Smooth muscle cell (in vitro differentiated cells): Measurements from ENCODE around the gene PINK1. TPM values are rescaled to one million over a fixed set of nuclear protein-coding genes. Genes with fewer than 3 reads are reported as not detected.
A peak's percentile ranks its signal among the peaks of the same experiment; 100 is the strongest.
"Not testable (repeated sequence)": the region's sequence is repeated elsewhere in the genome, so short reads cannot be mapped to it uniquely, and the experiment has no call there.

Experiments
- DNase-seq: peaks from one replicate; lab custom pipeline; 2025; ENCODE audit not compliant: unreplicated experiment; lab: John Stamatoyannopoulos, UW
- H2AFZ ChIP-seq: fragments of 200-600 bp; sonication (generic); 2 replicates; pipeline ENCODE4 v1.6.0; 2016; ENCODE audit warnings: antibody characterized with exemption, low read depth, mild to moderate bottlenecking
- H3F3A ChIP-seq: fragments of 200-600 bp; sonication (generic); 2 replicates; pipeline ENCODE4 v1.6.0; 2017; ENCODE audit warnings: antibody characterized with exemption, low read depth
- H3K27ac ChIP-seq: fragments of 200-600 bp; sonication (generic); 2 replicates; pipeline ENCODE4 v1.5.1; 2016; ENCODE audit warnings: low read depth, mild to moderate bottlenecking
- H3K27me3 ChIP-seq: fragments of 200-600 bp; sonication (generic); 2 replicates; pipeline ENCODE4 v1.6.1; 2016; ENCODE audit warnings: low read depth, mild to moderate bottlenecking
- H3K36me3 ChIP-seq: fragments of 200-600 bp; sonication (generic); 2 replicates; pipeline ENCODE4 v1.5.1; 2016; ENCODE audit warnings: low read depth
- H3K4me1 ChIP-seq: fragments of 200-600 bp; sonication (generic); 2 replicates; pipeline ENCODE4 v1.5.1; 2016; ENCODE audit warnings: low read depth
- H3K4me2 ChIP-seq: fragments of 200-600 bp; sonication (generic); 2 replicates; pipeline ENCODE4 v1.6.0; 2016; ENCODE audit warnings: mild to moderate bottlenecking
- H3K4me3 ChIP-seq: fragments of 200-600 bp; sonication (generic); 2 replicates; pipeline ENCODE4 v1.5.1; 2016; ENCODE audit warnings: mild to moderate bottlenecking
- H3K79me2 ChIP-seq: fragments of 200-600 bp; sonication (generic); 2 replicates; pipeline ENCODE4 v1.6.0; 2016; ENCODE audit warnings: low read depth, mild to moderate bottlenecking
- H3K9ac ChIP-seq: fragments of 200-600 bp; sonication (generic); 2 replicates; pipeline ENCODE4 v1.6.0; 2016; ENCODE audit warnings: low read depth
- H3K9me3 ChIP-seq: fragments of 200-600 bp; sonication (generic); replicated peaks from 2 replicates; pipeline ENCODE4 v1.5.1; 2016; ENCODE audit warnings: low read depth
- H4K20me1 ChIP-seq: fragments of 200-600 bp; sonication (generic); 2 replicates; pipeline ENCODE4 v1.6.0; 2016; ENCODE audit warnings: low read depth
- WGBS: methylation state at CpG from one replicate; pipeline ENCODE4 v1.1.7; 2016; ENCODE audit warnings: low lambda C conversion rate; 5-methylcytosine and 5-hydroxymethylcytosine counted together
- polyA plus RNA-seq: library from polyadenylated mRNA; unstranded; fragments of >200 nt; fragmentation: Nextera tagmentation; extraction: Ambion mirVana; gene quantifications from 2 replicates; pipeline ENCODE4 v1.2.1, GENCODE V29; 2016
- total RNA-seq: library from RNA; depleted of rRNA; stranded (reverse); fragments of >200 nt; gene quantifications from 2 replicates; pipeline ENCODE4 v1.2.3, GENCODE V29; 2014
- TF ChIP-seq, protein P1 (sequence below): fragments of 200-600 bp; sonication (generic); IDR thresholded peaks from 2 replicates; pipeline ENCODE4 v1.5.1; 2017; ENCODE audit warnings: borderline replicate concordance, mild to moderate bottlenecking, antibody characterized with exemption; ENCODE audit not compliant: insufficient read depth, poor library complexity, severe bottlenecking

Gene PINK1
- total and polyA plus RNA-seq, 2 experiments from 2014 or later, result 28.8 to 63.3 TPM

DNA sequence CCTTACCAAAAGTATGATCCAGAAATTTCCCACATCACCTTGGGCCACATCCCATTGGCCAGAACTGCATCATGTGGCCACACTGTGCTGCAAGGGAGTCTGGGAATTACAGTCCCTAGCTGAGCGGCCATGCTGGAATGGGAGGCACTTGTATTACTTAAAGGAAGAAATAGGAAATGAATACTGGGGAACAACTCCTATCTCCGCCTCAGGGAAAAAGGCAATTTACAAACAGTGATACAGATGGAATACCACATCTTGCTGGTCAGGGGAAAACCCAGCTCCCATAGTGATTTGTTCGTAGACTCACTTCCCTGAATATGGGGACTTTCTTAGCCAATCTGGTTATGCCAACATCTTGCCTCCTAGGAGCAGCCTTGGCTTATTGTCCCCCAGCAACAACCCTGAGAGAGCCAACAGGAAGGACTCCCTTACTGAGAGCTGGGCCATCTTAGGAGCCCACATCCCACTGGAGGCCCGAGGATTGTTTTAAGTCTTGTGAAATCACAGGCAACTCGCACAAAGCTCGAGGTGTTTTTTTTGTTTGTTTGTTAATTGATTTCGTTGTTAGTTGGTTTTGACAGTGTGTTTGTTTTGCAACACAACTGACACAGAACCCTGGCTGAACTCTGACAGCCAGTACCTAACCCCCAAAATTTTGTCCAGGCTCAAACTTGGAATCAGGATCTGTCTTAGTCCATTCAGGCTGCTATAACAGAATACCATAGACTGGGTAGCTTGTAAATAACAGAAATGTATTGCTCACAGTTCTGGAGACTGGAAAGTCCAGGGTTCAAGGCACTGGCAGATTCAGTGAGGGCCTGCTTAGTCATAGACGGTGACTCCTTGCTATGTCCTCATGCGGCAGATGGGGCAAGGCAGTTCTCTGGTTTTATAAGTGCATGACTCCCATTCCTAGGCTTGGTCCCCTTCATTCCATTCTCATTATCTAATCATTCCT is 29.5 kb upstream of the PINK1 start:
- TF ChIP-seq, protein P1, sequence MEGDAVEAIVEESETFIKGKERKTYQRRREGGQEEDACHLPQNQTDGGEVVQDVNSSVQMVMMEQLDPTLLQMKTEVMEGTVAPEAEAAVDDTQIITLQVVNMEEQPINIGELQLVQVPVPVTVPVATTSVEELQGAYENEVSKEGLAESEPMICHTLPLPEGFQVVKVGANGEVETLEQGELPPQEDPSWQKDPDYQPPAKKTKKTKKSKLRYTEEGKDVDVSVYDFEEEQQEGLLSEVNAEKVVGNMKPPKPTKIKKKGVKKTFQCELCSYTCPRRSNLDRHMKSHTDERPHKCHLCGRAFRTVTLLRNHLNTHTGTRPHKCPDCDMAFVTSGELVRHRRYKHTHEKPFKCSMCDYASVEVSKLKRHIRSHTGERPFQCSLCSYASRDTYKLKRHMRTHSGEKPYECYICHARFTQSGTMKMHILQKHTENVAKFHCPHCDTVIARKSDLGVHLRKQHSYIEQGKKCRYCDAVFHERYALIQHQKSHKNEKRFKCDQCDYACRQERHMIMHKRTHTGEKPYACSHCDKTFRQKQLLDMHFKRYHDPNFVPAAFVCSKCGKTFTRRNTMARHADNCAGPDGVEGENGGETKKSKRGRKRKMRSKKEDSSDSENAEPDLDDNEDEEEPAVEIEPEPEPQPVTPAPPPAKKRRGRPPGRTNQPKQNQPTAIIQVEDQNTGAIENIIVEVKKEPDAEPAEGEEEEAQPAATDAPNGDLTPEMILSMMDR, result no peak
- Histone ChIP-seq H3K36me3 (no peaks in the 10 kb centered on the region), H3K27ac (peak overlapping the region; percentile 50), H3K9me3 (no peaks in the 10 kb centered on the region), H3K9ac (no peak overlapping the region), H2AFZ (no peak overlapping the region), H4K20me1 (no peaks in the 10 kb centered on the region), H3K4me3 (no peak overlapping the region), H3K4me1 (no peaks in the 10 kb centered on the region), H3K27me3 (no peaks in the 10 kb centered on the region), H3K79me2 (no peaks in the 10 kb centered on the region), H3F3A (no peaks in the 10 kb centered on the region), H3K4me2 (peak overlapping the region; percentile 24)
- DNase-seq, result no peak
- 78% methylated on average over 9 of the region's 9 CpGs for WGBS

DNA sequence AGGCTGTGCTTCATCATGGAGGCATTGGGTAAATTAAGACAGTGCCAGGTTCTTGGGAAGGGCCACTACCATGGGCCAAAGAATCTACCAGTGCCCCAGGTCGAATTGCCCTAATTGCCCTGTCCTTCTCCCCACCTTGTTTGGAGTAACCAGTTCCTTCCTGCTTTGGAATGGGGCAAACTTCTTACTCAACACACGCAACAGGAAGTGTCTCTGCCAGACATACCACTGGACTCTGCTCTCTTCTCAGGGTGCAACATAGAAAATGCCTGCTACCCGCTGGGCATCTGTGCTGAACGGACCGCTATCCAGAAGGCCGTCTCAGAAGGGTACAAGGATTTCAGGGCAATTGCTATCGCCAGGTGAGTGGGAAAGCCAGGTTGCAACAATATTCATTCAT is 28.6 kb upstream of the PINK1 start:
- Histone ChIP-seq H3K79me2 (no peaks in the 10 kb centered on the region), H4K20me1 (no peaks in the 10 kb centered on the region), H3K27ac (no peak overlapping the region), H2AFZ (no peak overlapping the region), H3K9ac (no peak overlapping the region), H3K4me1 (no peaks in the 10 kb centered on the region), H3K27me3 (no peaks in the 10 kb centered on the region), H3F3A (no peaks in the 10 kb centered on the region), H3K4me3 (no peak overlapping the region), H3K36me3 (no peaks in the 10 kb centered on the region), H3K9me3 (no peaks in the 10 kb centered on the region), H3K4me2 (no peak overlapping the region)
- 97% methylated on average over 7 of the region's 7 CpGs for WGBS
- no peak for DNase-seq
- TF ChIP-seq, protein P1, result no peak

DNA sequence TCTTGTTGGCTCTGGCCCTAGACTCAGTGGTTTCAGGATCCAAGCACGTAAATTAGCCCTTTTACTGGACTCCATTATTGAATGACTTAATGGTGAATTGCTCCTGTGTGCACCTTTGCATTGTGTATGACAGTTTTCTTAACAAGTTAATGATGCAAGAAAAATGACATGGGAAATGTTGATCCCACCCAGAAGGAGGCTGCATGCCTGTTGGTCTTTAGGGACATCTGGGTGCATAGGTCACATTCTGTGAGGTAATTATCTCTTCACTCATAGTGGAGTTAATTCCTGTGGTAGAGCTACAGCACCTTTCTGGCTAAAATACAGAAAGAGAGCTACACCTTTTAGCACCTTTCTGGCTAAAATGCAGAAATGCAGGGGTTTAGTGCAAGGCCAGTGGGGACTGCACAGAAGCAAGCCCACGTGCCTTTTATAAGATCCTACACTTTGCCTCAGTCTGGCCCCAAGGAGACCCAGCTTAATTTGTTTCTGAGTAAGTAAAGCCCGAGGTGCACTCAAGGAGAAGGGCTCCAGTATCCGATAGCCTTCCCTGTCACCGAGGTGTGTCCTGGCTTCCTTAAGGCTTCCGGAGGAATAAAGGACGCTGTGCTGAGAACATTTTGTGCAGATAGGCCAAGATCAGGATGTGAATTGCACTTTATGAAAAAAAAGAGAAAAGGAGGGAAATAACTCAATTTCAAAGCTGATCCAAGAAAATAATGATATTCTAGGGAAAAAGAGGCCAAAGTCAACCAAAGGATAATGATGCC is 26.3 kb upstream of the PINK1 start:
- not testable (repeated sequence) for H3K36me3 ChIP-seq, H3K27me3 ChIP-seq, H4K20me1 ChIP-seq, H3K79me2 ChIP-seq, H3K4me2 ChIP-seq, H3F3A ChIP-seq, H2AFZ ChIP-seq, H3K9me3 ChIP-seq, DNase-seq, H3K4me1 ChIP-seq, H3K9ac ChIP-seq, H3K27ac ChIP-seq, H3K4me3 ChIP-seq
- 81% methylated on average over 7 of the region's 7 CpGs for WGBS

DNA sequence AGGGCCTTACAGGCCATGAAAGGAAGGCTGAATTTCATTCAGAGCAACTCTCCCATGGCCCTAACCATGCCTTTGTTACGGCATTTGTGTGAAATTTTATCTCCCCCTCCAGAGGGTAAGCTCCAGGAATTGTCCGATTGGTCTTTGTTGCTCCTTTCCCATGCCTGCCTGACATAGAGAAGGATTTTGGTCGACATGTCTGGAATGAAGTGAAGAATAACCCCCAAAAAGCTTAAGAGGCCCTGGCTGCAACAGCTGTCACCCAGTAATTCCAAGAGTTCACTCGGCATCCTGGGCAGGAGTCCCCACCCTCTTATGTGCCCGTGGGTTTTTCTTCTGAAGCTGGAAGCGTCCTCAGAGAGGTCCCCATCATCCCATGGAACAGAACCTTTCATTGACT is 23.7 kb upstream of the PINK1 start:
- Histone ChIP-seq H3F3A (peaks cover 8% of the 10 kb centered on the region), H2AFZ (no peak overlapping the region), H4K20me1 (no peaks in the 10 kb centered on the region), H3K9me3 (no peaks in the 10 kb centered on the region), H3K9ac (no peak overlapping the region), H3K36me3 (no peaks in the 10 kb centered on the region), H3K79me2 (no peaks in the 10 kb centered on the region), H3K27me3 (no peaks in the 10 kb centered on the region), H3K4me3 (no peak overlapping the region), H3K27ac (no peak overlapping the region), H3K4me1 (no peaks in the 10 kb centered on the region), H3K4me2 (no peak overlapping the region)
- WGBS, result 90% methylated on average over 6 of the region's 6 CpGs
- TF ChIP-seq, protein P1, result no peak
- no peak for DNase-seq
